GM12891 (cell line): ENCODE results near the gene TTC23.

Experiments used
- DNase-seq: peaks from one replicate; pipeline ENCODE4 v3.0.0; 2011; ENCODE audit warnings: low spot score; ENCODE audit not compliant: insufficient read length
- FAIRE-seq: peaks from 2 replicates; lab custom pipeline; 2011; peaks lifted over from hg19 to GRCh38; lab: Jason Lieb, UNC
- PAX5 ChIP-seq: IDR thresholded peaks from 2 replicates; pipeline ENCODE4 v1.6.1; 2011; ENCODE audit warnings: low read length, moderate library complexity, mild to moderate bottlenecking; ENCODE audit not compliant: insufficient read depth, severe bottlenecking
- POLR2A ChIP-seq: IDR thresholded peaks from 2 replicates; pipeline ENCODE4 v1.6.1; 2011; ENCODE audit warnings: low read depth, low read length, control low read depth
- POLR2AphosphoS5 ChIP-seq: IDR thresholded peaks from 2 replicates; pipeline ENCODE4 v1.6.1; 2011; ENCODE audit warnings: low read depth, low read length, control low read depth
- POU2F2 ChIP-seq: IDR thresholded peaks from 2 replicates; pipeline ENCODE4 v1.6.1; 2011; ENCODE audit warnings: low read depth, mild to moderate bottlenecking, control low read depth, low read length, moderate library complexity
- SPI1 ChIP-seq: IDR thresholded peaks from 2 replicates; pipeline ENCODE4 v1.6.1; 2011; ENCODE audit warnings: low read depth, low read length, control low read depth
- TAF1 ChIP-seq: IDR thresholded peaks from 2 replicates; pipeline ENCODE4 v1.6.1; 2011; ENCODE audit warnings: low read depth, low read length, control low read depth

Gene TTC23

DNA sequence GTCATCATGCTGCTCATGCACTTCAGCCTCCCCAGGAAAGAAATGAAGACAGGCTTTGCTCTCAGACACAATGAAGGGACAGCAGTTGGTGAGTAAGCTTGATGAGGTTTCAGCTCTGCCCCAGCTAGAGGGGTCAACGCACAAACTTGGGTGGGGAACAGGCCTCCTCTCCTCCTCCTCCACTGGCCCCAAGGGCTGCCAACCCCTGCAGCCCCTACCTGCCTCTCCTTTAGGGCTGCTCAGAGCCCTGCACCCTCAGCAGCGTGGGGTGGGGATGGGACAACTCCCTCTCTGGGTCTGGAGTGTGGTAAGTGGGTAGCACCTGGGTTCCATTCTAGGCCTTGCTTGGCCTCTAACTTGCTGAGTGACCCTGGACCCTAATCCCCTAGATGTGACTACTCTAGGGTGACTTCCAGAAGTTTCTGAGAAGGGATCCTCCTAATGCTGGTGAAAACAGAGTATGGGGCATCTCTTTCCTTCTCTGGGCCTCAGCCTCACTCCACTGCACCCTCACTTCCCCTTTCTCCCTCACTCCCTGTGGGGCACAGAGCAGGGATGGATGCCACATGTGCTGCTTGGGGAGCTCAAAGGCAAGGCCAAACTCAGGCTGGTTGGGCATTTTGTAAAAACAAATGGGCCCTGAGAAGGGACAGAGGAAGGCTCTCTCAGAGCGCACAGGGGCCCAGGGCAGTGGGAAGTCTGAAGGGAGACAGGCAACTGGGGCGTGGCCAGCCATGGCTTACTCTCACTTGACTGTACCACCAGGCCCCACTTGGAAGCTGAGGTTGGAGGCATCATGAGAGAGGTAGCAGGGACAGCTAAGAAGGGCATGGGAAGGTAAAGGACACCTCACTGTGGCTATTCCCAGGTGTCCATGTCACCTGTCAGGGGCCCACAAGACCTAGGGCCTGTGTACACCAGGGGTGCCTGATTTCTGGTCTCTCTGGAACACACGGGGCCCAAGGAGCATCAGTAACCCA is 80.5 kb downstream of the TTC23 start:
- DNase-seq (no peak), FAIRE-seq (no peak)
- no peak for TF ChIP-seq POLR2A
- peak; percentile 80 for TF ChIP-seq SPI1

DNA sequence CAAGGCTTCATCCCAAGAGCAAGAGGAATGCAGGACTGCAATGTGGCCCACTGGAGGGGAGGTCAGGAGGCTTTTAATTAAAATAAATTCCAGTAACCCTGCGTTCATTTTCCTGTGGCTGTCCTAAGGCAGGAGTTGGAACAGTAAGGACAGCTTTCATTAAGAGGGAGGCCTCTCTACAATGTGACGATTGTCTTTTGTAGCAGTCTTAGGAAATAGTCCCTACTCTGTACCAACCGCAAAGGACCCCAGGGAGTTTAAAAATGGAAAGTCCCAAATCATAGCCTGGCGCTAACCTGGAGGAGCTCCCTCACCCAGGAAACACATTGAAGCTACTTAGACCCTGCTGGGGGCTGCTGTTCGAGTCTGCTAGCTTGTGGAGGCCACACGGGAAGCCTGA is 81.7 kb downstream of the TTC23 start:
- DNase-seq (no peak), FAIRE-seq (no peak)
- no peak for TF ChIP-seq POLR2A
- TF ChIP-seq PAX5: no peak
- TF ChIP-seq SPI1: no peak
- no peak for TF ChIP-seq POU2F2
- no peak for TF ChIP-seq POLR2AphosphoS5
- TF ChIP-seq TAF1: no peak

DNA sequence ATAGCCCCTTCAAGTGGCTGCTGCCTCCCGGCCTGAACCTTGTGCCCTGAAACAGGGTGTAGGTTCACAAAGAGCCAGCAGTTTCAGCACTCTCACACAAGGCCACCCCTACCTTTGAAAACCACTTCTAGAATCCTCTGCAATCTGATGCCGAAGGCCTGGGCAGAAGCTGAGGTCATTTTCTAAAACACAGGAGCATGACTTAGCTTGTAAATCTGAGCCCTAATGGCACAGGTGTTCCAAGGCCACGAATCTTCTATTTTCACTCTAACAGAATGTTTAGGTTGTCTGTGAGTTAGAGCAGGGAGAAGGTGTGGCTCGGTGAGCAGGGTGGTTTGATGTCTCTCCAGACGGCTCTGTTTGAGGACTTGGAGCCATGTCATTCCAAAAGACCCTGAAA is 82.2 kb downstream of the TTC23 start:
- DNase-seq (no peak), FAIRE-seq (no peak)
- TF ChIP-seq PAX5 (no peak), SPI1 (no peak), POU2F2 (no peak), TAF1 (no peak), POLR2AphosphoS5 (no peak), POLR2A (no peak)

DNA sequence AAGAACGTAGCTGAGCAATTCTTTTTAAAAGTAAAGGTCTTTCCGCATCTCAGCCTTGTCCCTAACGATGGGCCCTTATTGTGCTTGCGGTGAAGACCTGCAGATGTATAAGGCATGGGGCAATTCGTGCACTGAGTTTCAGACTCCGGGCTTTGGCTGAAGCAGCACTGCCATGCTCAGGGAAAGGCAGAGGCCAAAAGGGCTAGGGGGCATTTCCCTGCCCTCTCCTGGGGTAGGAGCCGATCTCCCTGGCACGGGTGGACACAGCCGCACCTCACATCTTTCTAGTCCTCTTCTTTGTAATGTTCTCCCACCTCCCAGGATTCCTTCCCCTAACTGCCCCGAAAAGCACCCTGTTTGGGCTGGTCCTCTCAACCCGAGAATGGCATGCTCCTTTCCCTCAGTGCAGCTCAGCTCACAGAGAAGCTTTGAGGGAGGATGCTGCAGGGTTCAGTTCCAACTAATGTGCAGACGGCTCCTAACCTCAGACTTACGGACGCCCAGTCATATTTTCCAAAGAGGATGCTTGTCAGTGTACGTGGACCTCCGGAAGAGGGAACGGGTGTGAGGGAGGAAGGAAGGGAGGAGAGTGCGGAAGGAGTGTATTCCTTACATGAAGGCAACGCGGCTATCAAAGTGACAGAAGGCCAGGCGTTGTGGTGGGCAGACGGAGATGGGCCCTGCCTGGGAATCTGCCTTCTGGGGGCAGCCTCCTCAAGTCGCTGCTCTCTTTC is 83.3 kb downstream of the TTC23 start:
- no peak for TF ChIP-seq POLR2A
- no peak for TF ChIP-seq TAF1
- TF ChIP-seq SPI1: no peak
- DNase-seq (no peak), FAIRE-seq (no peak)

DNA sequence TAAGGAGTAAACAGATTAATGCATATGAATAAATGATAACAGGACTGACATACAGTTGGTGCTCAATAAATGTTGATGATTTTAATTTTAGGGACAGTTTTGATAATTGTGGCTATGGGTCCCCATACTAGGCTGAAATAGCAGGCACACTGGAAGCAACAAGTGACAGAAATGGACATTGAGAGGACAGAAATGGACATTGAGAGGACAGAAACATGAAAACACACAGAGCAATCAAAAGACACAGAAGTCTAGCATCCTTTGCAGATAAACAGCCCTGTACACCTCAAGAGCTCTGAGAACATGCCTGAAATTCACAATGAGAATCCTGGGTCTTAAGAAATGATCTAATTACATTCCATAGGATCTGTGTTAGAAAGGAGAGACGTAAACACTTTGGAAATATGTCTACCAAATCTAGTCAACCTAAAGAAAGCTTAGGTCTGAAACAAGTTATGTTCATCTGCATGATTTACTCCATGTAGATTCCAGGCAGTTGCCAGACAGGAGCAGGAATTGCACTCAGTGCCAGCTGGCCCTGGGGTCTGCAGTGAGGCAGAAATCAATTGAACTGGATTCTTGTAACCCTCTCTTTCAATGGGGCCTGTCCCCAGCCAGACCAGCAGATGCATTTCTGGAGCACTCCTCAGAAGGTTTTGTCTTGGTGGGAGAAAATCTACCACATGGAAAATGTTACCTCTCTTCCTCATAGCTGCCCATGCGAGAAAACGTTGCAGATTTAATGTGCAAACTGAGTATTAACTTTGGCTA is 84.2 kb downstream of the TTC23 start:
- TF ChIP-seq POLR2A (no peak), POLR2AphosphoS5 (no peak), SPI1 (no peak), PAX5 (no peak), POU2F2 (no peak), TAF1 (no peak)
- no peak for FAIRE-seq
- no peak for DNase-seq

DNA sequence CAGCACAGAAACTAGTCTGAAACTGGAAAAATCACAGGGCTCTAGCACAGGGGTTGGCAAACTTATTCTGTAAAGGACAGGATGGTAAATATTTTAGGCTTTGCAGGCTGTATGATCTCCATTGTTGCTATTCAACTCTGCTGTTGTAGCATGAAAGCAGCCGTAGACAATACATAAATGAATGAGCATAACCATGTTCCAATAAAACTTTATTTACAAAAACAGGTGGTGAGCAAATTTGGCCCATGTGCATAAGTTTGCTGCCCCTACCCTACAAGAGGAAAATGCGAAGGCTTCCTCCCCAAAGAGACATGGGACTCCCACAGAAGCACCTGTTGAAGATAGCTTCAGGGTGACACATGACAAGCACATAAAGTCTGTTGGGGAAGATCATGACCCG is 85.3 kb downstream of the TTC23 start:
- no peak for FAIRE-seq
- no peak for TF ChIP-seq PAX5
- TF ChIP-seq POU2F2: no peak
- no peak for TF ChIP-seq TAF1
- no peak for TF ChIP-seq SPI1
- no peak for TF ChIP-seq POLR2AphosphoS5
- TF ChIP-seq POLR2A: no peak

DNA sequence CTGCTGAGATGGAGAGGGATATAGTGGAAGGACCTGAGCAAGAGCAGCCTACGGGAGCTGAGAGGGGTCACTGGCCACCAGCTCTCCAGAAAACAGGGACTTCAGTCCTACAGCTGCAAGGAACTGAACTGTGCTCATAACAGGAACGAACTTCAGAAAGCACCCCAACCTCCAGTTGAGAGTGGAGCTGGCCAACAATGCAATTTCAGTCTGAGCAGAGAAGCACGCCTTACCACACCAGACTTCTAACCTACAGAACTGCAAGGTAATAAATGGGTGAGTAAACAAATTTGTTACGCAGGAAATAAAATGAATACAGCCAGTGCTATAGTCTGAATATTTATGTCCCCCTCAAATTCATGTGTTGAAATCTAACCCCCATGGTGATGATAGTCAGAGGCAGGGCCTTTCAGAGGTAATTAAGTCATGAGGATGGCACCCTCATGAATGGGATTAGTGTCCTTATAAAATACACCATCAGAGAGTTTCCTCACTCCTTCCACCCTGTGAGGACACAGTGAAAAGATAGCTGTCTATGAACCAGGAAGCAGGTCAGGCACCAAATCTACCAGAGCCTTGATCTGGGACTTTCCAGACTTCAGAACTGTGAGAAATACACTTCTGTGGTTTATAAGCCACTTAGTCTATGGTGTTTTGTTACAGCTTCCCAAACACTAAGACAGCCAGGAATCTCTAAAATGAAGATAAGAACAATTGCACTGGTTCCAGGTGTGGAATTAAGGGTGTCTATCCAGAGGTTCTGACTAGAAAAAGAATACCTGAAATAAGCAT is 85.9 kb downstream of the TTC23 start:
- no peak for FAIRE-seq
- TF ChIP-seq POLR2A: no peak
- no peak for TF ChIP-seq POU2F2
- TF ChIP-seq POLR2AphosphoS5: no peak
- no peak for TF ChIP-seq PAX5
- TF ChIP-seq TAF1: no peak
- TF ChIP-seq SPI1: no peak
- DNase-seq: no peak

More for the DNA sequence above, 85.3 kb downstream of the TTC23 start:
- DNase-seq: no peak

DNA sequence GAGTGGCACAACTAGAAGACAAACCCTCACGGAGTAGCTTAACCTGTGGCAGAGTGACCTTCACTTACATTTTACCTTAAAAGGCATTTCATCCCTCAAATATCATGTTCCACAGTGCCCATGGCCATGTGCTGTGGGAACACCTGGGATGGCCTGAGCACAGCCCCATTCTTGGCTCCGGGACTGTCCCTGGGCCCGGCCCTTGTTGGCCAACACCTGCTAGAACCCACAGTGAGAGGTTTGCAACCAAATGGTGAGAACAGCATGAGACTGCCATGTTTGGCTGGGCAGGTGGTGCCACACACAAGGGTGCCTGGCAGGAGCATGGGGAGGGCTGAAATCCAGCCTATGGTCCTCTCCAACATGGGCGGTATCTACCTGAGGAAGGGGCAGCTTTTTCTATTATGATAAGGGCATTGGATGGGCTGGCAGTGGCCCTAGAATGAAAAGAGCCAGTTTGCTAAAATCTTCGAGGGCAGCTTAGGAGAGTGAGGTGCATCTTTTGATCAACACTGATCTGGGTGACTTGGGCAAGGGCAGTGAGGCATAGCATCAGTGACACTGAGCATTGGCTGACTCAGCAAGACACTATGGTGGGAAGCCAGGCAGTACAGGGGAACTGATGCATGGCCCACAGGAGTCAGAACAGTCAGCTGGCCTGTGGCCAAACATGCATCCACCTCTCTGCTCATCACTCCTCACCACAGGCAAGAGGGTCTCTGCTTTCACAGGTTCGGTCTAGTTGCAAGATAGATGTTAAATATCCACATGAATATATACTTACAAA is 90.6 kb downstream of the TTC23 start:
- FAIRE-seq: peak; percentile 59
- TF ChIP-seq POLR2A (no peak), SPI1 (no peak)

DNA sequence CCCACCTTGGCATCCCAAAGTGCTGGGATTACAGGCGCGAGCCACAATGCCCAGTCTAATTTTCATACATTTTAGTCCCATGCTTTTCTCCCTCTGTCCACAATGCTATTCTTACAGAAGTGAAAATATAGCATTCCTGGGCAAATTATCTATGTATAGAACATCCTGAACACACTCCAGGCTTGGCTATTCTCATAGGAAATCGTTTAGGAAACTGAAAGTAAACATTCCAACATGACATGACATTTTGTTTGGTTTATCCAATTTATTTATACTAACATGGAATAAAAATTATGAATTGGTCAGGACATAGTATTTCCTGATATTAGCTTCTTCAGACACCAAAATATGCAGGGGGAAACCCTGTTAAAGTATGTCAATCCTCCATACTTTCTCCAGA is 91.9 kb downstream of the TTC23 start:
- FAIRE-seq (no peak), DNase-seq (no peak)
- TF ChIP-seq POLR2A (no peak), TAF1 (no peak), POLR2AphosphoS5 (no peak), SPI1 (no peak)

More for the DNA sequence above, 90.6 kb downstream of the TTC23 start:
- no peak for DNase-seq
